Measurements from ENCODE around the gene NTRK2. TPM values are rescaled to one million over a fixed set of nuclear protein-coding genes. Genes with fewer than 3 reads are reported as not detected.

NTRK2 gene
- total RNA-seq, 3 donors from 2014 or later = 1.7 to 3.5 (median 2.5) TPM

GRCh38 chr9:84928419-84928818 is 258.9 kb downstream of the NTRK2 start:
- intact Hi-C loops (cut with DNase I, micrococcal nuclease) = no loop called here
- H3K9me3 ChIP-seq = no peaks in the 10 kb centered on the region
- H3K4me3 ChIP-seq = no peak overlapping the region
- no peaks in the 10 kb centered on the region for H3K4me1 ChIP-seq (ENCODE audit: low read depth)
- TF ChIP-seq CTCF (IDR thresholded peaks at IDR 0.05) = no peak
- no peaks in the 10 kb centered on the region for H3K36me3 ChIP-seq (ENCODE audit: low read depth)
- peak; percentile 82 for ATAC-seq
- no peak for DNase-seq

GRCh38 chr9:84929068-84929467 is 259.5 kb downstream of the NTRK2 start:
- Histone ChIP-seq H3K36me3 (ENCODE audit: low read depth) (no peaks in the 10 kb centered on the region), H3K4me3 (no peak overlapping the region), H3K4me1 (ENCODE audit: low read depth) (no peaks in the 10 kb centered on the region), H3K9me3 (no peaks in the 10 kb centered on the region)
- DNase-seq (no peak), ATAC-seq (no peak)
- intact Hi-C loops (cut with DNase I, micrococcal nuclease) = no loop called here
- no peak for TF ChIP-seq CTCF (IDR thresholded peaks at IDR 0.05)

- Histone ChIP-seq H3K4me1 (ENCODE audit: low read depth) (no peaks in the 10 kb centered on the region), H3K9me3 (no peaks in the 10 kb centered on the region), H3K4me3 (no peak overlapping the region), H3K36me3 (ENCODE audit: low read depth) (no peaks in the 10 kb centered on the region)
- intact Hi-C loops (cut with DNase I, micrococcal nuclease) = no loop called here
- peak; percentile 40 for ATAC-seq
- TF ChIP-seq CTCF (IDR thresholded peaks at IDR 0.05) = no peak
- no peak for DNase-seq
These were observed 263.5 kb downstream of the NTRK2 start for GRCh38 chr9:84932915-84933527.

- Histone ChIP-seq H3K36me3 (ENCODE audit: low read depth) (no peaks in the 10 kb centered on the region), H3K9me3 (no peaks in the 10 kb centered on the region), H3K4me3 (no peak overlapping the region), H3K4me1 (ENCODE audit: low read depth) (no peaks in the 10 kb centered on the region)
- DNase-seq (no peak), ATAC-seq (no peak)
- intact Hi-C loops (cut with DNase I, micrococcal nuclease) = no loop called here
- no peak for TF ChIP-seq CTCF (IDR thresholded peaks at IDR 0.05)
These were observed 266.1 kb downstream of the NTRK2 start for GRCh38 chr9:84935528-84936117.

- ATAC-seq = no peak
- no peaks in the 10 kb centered on the region for H3K9me3 ChIP-seq
- intact Hi-C loops (cut with DNase I, micrococcal nuclease) = no loop called here
- TF ChIP-seq CTCF (IDR thresholded peaks at IDR 0.05) = no peak
- no peaks in the 10 kb centered on the region for H3K36me3 ChIP-seq (ENCODE audit: low read depth)
- H3K4me1 ChIP-seq (ENCODE audit: low read depth) = no peaks in the 10 kb centered on the region
- H3K4me3 ChIP-seq = no peak overlapping the region
- no peak for DNase-seq
These were observed 267.7 kb downstream of the NTRK2 start for GRCh38 chr9:84937180-84937579.

Data from mucosa of descending colon (tissue), 3 donors.